ENCODE results near the gene NIPA2. TPM values are rescaled to one million over a fixed set of nuclear protein-coding genes. Genes with fewer than 3 reads are reported as not detected.
A peak's percentile ranks its signal among the peaks of the same experiment; 100 is the strongest.

Gene NIPA2
- total RNA-seq, 3 donors from 2014 or later: 35.7 to 50.8 (median 40.3) TPM

DNA sequence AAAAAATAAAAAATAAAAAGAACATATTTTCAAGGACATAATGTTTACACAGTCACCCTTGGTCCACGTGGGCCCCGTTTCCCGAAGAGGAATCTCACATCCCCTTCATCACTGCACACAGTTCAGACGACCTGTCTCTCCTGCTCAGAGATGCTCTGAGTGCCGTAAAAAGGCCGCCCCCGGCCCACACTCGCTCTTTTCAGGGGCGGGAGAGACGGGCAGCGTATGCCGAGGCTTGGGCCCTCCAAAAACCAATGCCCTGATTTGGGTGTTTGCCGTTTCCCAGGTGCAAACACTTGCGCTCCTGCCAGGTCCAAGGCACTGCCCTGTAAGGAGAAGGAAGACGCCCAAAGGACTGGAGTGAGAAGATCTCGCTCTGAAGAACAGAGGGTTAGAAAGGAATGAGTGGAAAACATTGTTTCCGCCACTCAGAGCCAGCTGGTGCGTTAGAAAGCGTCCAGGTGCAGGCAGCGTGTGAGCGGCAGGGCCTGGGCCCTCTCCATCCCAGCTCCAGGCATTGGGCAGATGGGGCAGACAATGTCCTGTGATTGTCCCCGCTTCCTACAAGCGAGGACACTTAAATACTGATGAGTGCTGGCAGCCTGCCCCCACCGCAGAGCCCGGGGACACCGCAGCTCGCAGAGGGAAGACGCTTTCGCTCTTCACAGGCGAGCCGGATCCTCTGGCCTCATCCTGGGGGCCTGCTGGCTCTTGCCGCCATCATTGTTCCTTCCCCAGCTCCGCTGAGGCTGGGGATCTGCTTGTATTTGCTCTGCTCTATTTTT lies 53.2 kb downstream of the NIPA2 start:
- DNase-seq (ENCODE audit: low spot score in 2 of 2): no peak
- intact Hi-C loops (cut with DNase I; ENCODE audit: low total_unique reads): no loop called here
- Histone ChIP-seq H3K4me3 (no peak overlapping the region), H3K27ac (no peak overlapping the region), H3K9me3 (no peaks in the 10 kb centered on the region), H3K27me3 (no peaks in the 10 kb centered on the region), H3K4me1 (no peaks in the 10 kb centered on the region), H3K36me3 (peaks cover 5% of the 10 kb centered on the region)
- TF ChIP-seq POLR2AphosphoS5 (IDR thresholded peaks at IDR 0.05) (no peak), POLR2A (IDR thresholded peaks at IDR 0.05) (no peak)
- TF ChIP-seq, protein P1, sequence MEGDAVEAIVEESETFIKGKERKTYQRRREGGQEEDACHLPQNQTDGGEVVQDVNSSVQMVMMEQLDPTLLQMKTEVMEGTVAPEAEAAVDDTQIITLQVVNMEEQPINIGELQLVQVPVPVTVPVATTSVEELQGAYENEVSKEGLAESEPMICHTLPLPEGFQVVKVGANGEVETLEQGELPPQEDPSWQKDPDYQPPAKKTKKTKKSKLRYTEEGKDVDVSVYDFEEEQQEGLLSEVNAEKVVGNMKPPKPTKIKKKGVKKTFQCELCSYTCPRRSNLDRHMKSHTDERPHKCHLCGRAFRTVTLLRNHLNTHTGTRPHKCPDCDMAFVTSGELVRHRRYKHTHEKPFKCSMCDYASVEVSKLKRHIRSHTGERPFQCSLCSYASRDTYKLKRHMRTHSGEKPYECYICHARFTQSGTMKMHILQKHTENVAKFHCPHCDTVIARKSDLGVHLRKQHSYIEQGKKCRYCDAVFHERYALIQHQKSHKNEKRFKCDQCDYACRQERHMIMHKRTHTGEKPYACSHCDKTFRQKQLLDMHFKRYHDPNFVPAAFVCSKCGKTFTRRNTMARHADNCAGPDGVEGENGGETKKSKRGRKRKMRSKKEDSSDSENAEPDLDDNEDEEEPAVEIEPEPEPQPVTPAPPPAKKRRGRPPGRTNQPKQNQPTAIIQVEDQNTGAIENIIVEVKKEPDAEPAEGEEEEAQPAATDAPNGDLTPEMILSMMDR (IDR thresholded peaks at IDR 0.05): no peak

DNA sequence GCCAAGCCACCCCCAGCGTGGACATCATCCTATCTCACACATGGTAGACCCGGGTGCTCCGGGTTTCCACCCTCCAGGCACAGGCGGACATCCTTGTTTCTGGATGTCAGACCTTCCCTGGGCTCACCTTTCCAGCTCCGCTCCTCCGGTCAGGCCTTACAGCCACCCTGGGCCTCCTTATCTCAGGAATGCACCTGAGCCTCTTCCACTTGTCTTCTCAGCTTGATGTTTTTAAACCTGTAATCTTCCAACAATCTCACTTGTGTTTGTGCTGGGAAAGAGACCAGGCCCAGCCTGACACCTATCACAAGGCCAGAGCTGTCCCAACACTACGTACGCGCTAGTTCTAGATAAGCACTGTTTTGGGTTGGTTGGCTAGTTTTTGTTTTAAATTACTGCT lies 53.9 kb downstream of the NIPA2 start:
- H3K36me3 ChIP-seq: peaks cover 5% of the 10 kb centered on the region
- TF ChIP-seq POLR2AphosphoS5 (IDR thresholded peaks at IDR 0.05): no peak
- intact Hi-C loops (cut with DNase I; ENCODE audit: low total_unique reads): no loop called here

DNA sequence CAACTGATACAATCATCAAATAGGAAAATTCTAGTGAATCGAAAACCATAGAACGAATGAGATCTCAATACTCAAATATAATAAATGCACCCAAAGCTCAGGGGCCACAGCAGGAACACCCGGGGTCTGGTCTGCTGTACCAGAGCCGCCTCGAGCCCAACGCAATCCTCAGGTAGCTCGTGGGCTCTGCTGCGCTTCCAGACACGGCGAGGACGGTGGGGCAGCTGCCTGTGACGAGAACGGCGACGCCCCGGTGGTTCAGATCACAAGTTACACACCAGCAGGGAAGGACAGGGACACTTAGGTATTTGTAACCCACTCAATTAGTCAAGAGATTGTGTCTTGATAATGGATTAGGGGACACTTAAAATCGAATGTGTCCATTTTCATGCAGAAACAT lies 54.6 kb downstream of the NIPA2 start:
- no peaks in the 10 kb centered on the region for H3K9me3 ChIP-seq
- no peak overlapping the region for H3K4me3 ChIP-seq
- peaks cover 5% of the 10 kb centered on the region for H3K36me3 ChIP-seq
- no peaks in the 10 kb centered on the region for H3K27me3 ChIP-seq
- no peak for DNase-seq (ENCODE audit: low spot score in 2 of 2)
- H3K27ac ChIP-seq: no peak overlapping the region
- H3K4me1 ChIP-seq: no peaks in the 10 kb centered on the region
- intact Hi-C loops (cut with DNase I; ENCODE audit: low total_unique reads): no loop called here
- no peak for TF ChIP-seq POLR2AphosphoS5 (IDR thresholded peaks at IDR 0.05)
- TF ChIP-seq, protein P1 (IDR thresholded peaks at IDR 0.05): no peak
- TF ChIP-seq POLR2A (IDR thresholded peaks at IDR 0.05): no peak

More for the DNA sequence above, 53.9 kb downstream of the NIPA2 start:
- no peak overlapping the region for H3K4me3 ChIP-seq
- DNase-seq (ENCODE audit: low spot score in 2 of 2): no peak
- no peak overlapping the region for H3K27ac ChIP-seq
- no peaks in the 10 kb centered on the region for H3K4me1 ChIP-seq
- H3K27me3 ChIP-seq: no peaks in the 10 kb centered on the region
- H3K9me3 ChIP-seq: no peaks in the 10 kb centered on the region

DNA sequence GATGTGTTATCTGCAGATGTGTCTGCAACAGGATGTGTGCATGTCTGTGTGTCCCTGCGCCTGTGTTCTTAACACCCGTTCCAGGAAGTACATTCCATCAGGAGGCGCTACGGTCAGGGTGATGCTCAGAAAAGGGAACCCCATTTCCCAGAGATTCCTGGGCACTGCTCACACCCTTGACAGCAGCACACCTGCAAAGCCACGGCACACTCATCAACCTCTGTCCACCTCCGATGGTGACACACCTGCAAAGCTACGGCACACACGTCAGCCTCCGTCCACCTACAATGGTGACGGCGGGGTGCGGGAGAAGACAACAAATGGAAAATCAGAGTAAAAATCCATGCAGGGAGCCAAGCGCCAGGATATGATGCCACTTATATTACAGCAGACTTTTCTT lies 55.4 kb downstream of the NIPA2 start:
- DNase-seq (ENCODE audit: low spot score in 2 of 2): no peak
- TF ChIP-seq, protein P1 (IDR thresholded peaks at IDR 0.05): no peak
- Histone ChIP-seq H3K27ac (no peak overlapping the region), H3K4me1 (no peaks in the 10 kb centered on the region), H3K36me3 (peaks cover 5% of the 10 kb centered on the region), H3K9me3 (no peaks in the 10 kb centered on the region), H3K4me3 (no peak overlapping the region), H3K27me3 (no peaks in the 10 kb centered on the region)
- intact Hi-C loops (cut with DNase I; ENCODE audit: low total_unique reads): no loop called here

DNA sequence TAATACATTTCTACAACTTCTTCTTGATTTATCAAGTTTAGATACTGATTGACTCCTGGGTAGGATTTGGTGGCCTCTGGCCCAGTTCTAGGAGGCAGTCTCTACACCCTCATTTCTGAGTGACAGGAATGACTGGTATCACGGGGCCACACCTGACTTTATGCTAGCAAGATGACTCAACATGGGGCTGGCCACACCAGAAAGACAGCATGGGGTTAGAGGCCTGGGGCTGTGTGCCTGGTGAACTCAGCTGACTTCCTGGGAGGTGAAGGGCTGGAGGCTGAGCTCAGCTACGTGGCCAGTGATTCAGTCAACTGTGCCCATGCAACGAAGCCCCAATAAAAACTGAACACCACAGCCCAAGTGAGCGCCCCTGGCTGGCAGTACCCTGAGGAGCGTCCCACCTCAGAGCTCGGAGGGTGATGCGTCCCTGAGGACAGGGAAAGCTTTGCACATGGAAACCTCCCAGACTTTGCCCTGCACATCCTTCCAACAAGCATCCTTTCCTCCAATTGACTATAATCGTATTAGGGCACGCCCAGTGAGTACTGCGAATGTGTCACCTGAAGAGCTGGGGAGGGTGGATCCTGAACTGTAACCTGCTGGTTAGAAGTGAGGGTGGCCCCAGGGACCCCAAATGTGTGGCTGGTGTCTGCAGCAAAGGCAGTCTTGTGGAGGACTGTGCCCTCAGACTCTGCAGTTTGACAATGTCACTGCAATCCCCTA lies 57.2 kb downstream of the NIPA2 start:
- TF ChIP-seq POLR2A (IDR thresholded peaks at IDR 0.05) (no peak), POLR2AphosphoS5 (IDR thresholded peaks at IDR 0.05) (no peak)
- TF ChIP-seq, protein P1 (IDR thresholded peaks at IDR 0.05): no peak
- Histone ChIP-seq H3K36me3 (peaks cover 5% of the 10 kb centered on the region), H3K9me3 (no peaks in the 10 kb centered on the region), H3K4me3 (no peak overlapping the region), H3K27me3 (no peaks in the 10 kb centered on the region), H3K4me1 (no peaks in the 10 kb centered on the region), H3K27ac (peak overlapping the region in 1 of 2 donors; percentile 25)
- intact Hi-C loops (cut with DNase I; ENCODE audit: low total_unique reads): no loop called here
- peak in 1 of 2 donors; percentile 61 for DNase-seq (ENCODE audit: low spot score in 2 of 2)
